RWPE2 (cell line): Measurements from ENCODE around the gene TIMD4.

Source experiments
- ATAC-seq: fragments of 200-7000 bp; cut with Tn5 transposase; 3 replicates; pipeline ENCODE4 v1.9.1; 2021; ENCODE audit warnings: low read depth
- DNase-seq: peaks from one replicate; pipeline ENCODE4 v3.0.0-alpha.2; 2020; ENCODE audit warnings: low spot score
- H3K27ac ChIP-seq: fragments of 450-650 bp; 2 replicates; pipeline ENCODE4 v1.5.1; 2017; ENCODE audit warnings: mild to moderate bottlenecking; ENCODE audit not compliant: poor library complexity, severe bottlenecking
- H3K27me3 ChIP-seq: fragments of 250-450 bp; sonication (Bioruptor Pico); 2 replicates; pipeline ENCODE4 v1.5.1; 2021; ENCODE audit warnings: mild to moderate bottlenecking, moderate library complexity; ENCODE audit not compliant: insufficient read depth, poor library complexity, severe bottlenecking
- H3K36me3 ChIP-seq: fragments of 250-450 bp; sonication (Bioruptor Pico); 2 replicates; pipeline ENCODE4 v1.5.1; 2020; ENCODE audit warnings: low read depth, mild to moderate bottlenecking, moderate library complexity
- H3K4me1 ChIP-seq: fragments of 250-450 bp; sonication (Bioruptor Pico); 2 replicates; pipeline ENCODE4 v1.5.1; 2021; ENCODE audit warnings: mild to moderate bottlenecking, moderate library complexity; ENCODE audit not compliant: insufficient read depth, poor library complexity, severe bottlenecking
- H3K4me3 ChIP-seq: fragments of 250-450 bp; sonication (Bioruptor Pico); 2 replicates; pipeline ENCODE4 v1.5.1; 2021; ENCODE audit warnings: mild to moderate bottlenecking, moderate library complexity; ENCODE audit not compliant: severe bottlenecking
- H3K9me3 ChIP-seq: fragments of 250-450 bp; sonication (Bioruptor Pico); 2 replicates; pipeline ENCODE4 v1.5.1; 2021; ENCODE audit warnings: mild to moderate bottlenecking, moderate library complexity; ENCODE audit not compliant: severe bottlenecking
- TF ChIP-seq, protein P1 (sequence below): fragments of 450-650 bp; IDR thresholded peaks from one replicate; pipeline ENCODE4 v1.5.1; 2017; ENCODE audit warnings: mild to moderate bottlenecking, moderate library complexity; ENCODE audit not compliant: poor library complexity, severe bottlenecking

Gene TIMD4

DNA sequence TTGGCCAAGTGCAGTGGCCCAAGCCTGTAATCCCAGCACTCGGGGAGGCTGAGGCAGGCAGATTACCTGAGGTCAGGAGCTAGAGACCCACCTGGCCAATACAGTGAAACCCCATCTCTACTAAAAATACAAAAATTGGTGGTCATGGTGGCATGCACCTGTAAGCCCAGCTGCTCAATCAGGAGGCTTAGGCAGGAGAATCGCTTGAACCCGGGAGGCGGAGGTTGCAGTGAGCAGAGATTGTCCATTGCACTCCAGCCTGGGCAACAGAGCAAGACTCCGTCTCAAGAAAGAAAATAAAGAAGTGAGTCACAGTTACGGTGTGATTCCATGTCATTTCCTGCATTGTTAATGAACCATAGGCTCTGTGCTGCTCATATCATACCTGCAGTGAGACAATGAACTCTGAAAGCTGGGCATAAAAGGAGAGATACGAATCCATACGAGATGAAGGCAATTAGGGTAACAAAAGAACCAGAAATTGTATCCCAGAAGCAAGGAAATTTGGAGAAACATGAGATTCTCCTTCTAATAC is 44.6 kb downstream of the TIMD4 start:
- H3K27me3 ChIP-seq: no peaks in the 10 kb centered on the region
- no peaks in the 10 kb centered on the region for H3K9me3 ChIP-seq
- DNase-seq: no peak
- no peak overlapping the region for H3K27ac ChIP-seq
- H3K4me1 ChIP-seq: no peaks in the 10 kb centered on the region
- no peak for ATAC-seq
- H3K36me3 ChIP-seq: no peaks in the 10 kb centered on the region
- no peak overlapping the region for H3K4me3 ChIP-seq
- TF ChIP-seq, protein P1, sequence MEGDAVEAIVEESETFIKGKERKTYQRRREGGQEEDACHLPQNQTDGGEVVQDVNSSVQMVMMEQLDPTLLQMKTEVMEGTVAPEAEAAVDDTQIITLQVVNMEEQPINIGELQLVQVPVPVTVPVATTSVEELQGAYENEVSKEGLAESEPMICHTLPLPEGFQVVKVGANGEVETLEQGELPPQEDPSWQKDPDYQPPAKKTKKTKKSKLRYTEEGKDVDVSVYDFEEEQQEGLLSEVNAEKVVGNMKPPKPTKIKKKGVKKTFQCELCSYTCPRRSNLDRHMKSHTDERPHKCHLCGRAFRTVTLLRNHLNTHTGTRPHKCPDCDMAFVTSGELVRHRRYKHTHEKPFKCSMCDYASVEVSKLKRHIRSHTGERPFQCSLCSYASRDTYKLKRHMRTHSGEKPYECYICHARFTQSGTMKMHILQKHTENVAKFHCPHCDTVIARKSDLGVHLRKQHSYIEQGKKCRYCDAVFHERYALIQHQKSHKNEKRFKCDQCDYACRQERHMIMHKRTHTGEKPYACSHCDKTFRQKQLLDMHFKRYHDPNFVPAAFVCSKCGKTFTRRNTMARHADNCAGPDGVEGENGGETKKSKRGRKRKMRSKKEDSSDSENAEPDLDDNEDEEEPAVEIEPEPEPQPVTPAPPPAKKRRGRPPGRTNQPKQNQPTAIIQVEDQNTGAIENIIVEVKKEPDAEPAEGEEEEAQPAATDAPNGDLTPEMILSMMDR: no peak

- TF ChIP-seq, protein P1: no peak
- no peaks in the 10 kb centered on the region for H3K27me3 ChIP-seq
- no peak overlapping the region for H3K27ac ChIP-seq
- ATAC-seq (no peak), DNase-seq (no peak)
- no peaks in the 10 kb centered on the region for H3K36me3 ChIP-seq
- H3K4me3 ChIP-seq: no peak overlapping the region
- no peaks in the 10 kb centered on the region for H3K9me3 ChIP-seq
- no peaks in the 10 kb centered on the region for H3K4me1 ChIP-seq
These were observed 48.7 kb downstream of the TIMD4 start for GRCh38 chr5:156914371-156914737.

DNA sequence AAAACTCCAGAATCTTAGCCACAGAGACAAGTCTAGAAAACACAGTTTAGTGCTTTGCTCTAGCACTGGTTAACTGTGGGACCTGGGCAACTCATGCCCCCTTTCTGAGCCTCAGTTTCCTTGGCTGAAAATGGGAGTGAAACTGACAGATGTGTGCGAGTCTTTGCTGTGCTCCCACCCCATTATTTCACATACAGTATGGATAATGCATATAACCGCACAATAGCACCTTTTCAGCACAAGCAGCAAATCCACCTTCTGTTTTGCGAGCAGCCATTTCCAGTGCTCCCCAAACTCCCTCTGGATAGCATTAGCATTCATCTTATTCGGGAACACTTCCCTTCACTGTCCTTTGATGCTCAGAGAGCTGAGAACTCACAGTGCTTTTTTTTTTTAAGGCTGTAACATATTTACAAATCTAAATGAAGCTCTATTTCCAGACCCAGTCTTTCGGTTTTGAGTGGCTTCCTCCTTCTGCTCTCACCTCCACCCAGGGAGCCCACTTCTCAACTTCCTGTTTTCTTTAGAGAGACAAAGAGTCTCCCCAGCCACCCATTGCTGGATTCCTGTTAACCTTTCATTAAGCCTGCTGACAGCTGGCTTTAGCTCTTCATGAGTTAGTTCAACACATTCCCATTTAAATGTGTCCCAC is 49.2 kb downstream of the TIMD4 start:
- H3K27me3 ChIP-seq: no peaks in the 10 kb centered on the region
- TF ChIP-seq, protein P1: no peak
- H3K9me3 ChIP-seq: no peaks in the 10 kb centered on the region
- no peak overlapping the region for H3K27ac ChIP-seq
- no peaks in the 10 kb centered on the region for H3K4me1 ChIP-seq
- no peaks in the 10 kb centered on the region for H3K36me3 ChIP-seq
- H3K4me3 ChIP-seq: no peak overlapping the region
- ATAC-seq: no peak
- DNase-seq: no peak

DNA sequence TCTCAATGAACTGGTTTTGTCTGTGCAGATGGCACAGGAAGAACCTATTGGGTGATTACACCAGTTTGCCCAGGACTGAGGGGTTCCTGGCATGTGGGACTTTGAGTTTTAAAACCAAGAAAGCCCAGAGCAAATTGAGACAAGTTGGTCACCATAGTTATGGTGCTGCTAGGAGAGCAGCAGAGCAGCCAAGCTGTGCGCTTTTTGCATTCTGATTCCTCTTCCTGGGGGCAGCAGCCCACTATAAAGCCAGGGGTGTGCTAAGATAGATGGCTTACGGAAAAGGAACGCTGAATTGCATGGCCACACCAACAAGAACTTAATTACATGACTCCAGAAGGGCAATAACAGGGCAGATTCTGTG is 49.7 kb downstream of the TIMD4 start:
- Histone ChIP-seq H3K9me3 (no peaks in the 10 kb centered on the region), H3K4me1 (no peaks in the 10 kb centered on the region), H3K36me3 (no peaks in the 10 kb centered on the region), H3K4me3 (no peak overlapping the region), H3K27me3 (no peaks in the 10 kb centered on the region), H3K27ac (no peak overlapping the region)
- no peak for DNase-seq
- TF ChIP-seq, protein P1: no peak
- ATAC-seq: no peak

GRCh38 chr5:156912869-156913268 is 50.2 kb downstream of the TIMD4 start:
- Histone ChIP-seq H3K4me1 (no peaks in the 10 kb centered on the region), H3K9me3 (no peaks in the 10 kb centered on the region), H3K27me3 (no peaks in the 10 kb centered on the region), H3K4me3 (no peak overlapping the region), H3K27ac (no peak overlapping the region), H3K36me3 (no peaks in the 10 kb centered on the region)
- DNase-seq: no peak
- ATAC-seq: no peak
- TF ChIP-seq, protein P1: no peak
